Prostate gland (tissue), 2 donors: Measurements from ENCODE around the gene ARL15. TPM values are rescaled to one million over a fixed set of nuclear protein-coding genes. Genes with fewer than 3 reads are reported as not detected.

Experiments used
- DNase-seq: peaks from one replicate; pipeline ENCODE4 v3.0.0-alpha.2; 2019; ENCODE audit warnings: low spot score
- H3K27ac ChIP-seq, 2 donors: fragments of 200-600 bp; sonication (generic); 2 replicates each; pipeline ENCODE4 v1.5.1; 2017 to 2019
- H3K27me3 ChIP-seq: fragments of 200-600 bp; sonication (generic); replicated peaks from 2 replicates; pipeline ENCODE4 v1.5.1; 2019; ENCODE audit not compliant: insufficient read depth
- H3K36me3 ChIP-seq, 2 donors: fragments of 200-600 bp; sonication (generic); 1 replicate in 1 of 2; 2 replicates in 1 of 2; pipeline versions ENCODE4 v1.5.1 to v1.8.1; 2017 to 2019
- H3K4me1 ChIP-seq: fragments of 200-600 bp; sonication (generic); replicated peaks from 2 replicates; pipeline ENCODE4 v1.5.1; 2019
- H3K4me3 ChIP-seq, 2 donors: fragments of 200-600 bp; sonication (generic); 2 replicates each; pipeline ENCODE4 v1.5.1; 2017 to 2019
- H3K9me3 ChIP-seq: fragments of 200-600 bp; sonication (generic); 2 replicates; pipeline ENCODE4 v1.5.1; 2017
- POLR2A ChIP-seq: fragments of 450-650 bp; IDR thresholded peaks from one replicate; pipeline ENCODE4 v1.6.1; 2016; ENCODE audit warnings: antibody characterized with exemption, mild to moderate bottlenecking
- POLR2AphosphoS5 ChIP-seq: sonication (generic); formaldehyde crosslinking; IDR thresholded peaks from one replicate; pipeline ENCODE4 v1.6.1; 2017; ENCODE audit warnings: antibody characterized with exemption
- WGBS: methylation state at CpG from one replicate; pipeline ENCODE4 v1.1.5; 2018; 5-methylcytosine and 5-hydroxymethylcytosine counted together
- intact Hi-C: fragments of 100-400 bp; cut with DNase I; formaldehyde crosslinking; loops from one replicate; pipeline ENCODE4 v1.14.2; 2022
- total RNA-seq, 2 donors: library from RNA; depleted of rRNA; stranded (reverse); fragments of >200 nt; gene quantifications; one replicate each; pipeline ENCODE4 v1.1.0, GENCODE V29; 2016
- TF ChIP-seq, protein P1 (sequence below), 4 experiments: fragments of 200-600 bp in 2 of 4; fragments of 450-650 bp in 2 of 4; sonication (generic) in 2 of 4; IDR thresholded peaks; 1 replicate in 3 of 4; 2 replicates in 1 of 4; pipeline ENCODE4 v1.5.1; 2016 to 2019; ENCODE audit warnings: antibody characterized with exemption in 4 of 4, mild to moderate bottlenecking in 2 of 4, moderate library complexity in 2 of 4

The ARL15 gene
- total RNA-seq, 2 donors from 2014 or later = 16.1 to 38.4 TPM

DNA sequence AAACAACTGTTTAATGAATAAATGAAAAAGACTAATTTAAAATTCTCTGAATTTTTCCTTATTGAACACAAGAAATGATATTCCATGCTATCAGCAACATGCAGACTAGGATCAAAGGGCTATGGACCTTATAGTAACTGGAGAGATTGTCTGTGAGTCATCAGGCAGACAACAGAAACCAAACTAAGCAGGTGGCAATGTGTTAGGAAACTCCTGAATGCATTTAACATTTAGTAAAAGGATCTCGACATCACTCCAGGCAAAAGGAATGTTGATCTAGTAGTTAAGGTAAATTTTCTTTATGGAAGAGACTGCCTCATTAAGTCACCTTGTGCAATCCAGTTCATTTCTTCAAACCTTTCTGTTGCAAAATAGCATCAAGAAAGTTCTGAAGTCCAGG, 58.4 kb downstream of the ARL15 start:
- intact Hi-C loops = loop anchor here (2.0 to 10.0 kb wide), 3 partner anchors 167 to 633 kb away; no protein-coding TSS in a partner anchor
- TF ChIP-seq, protein P1, sequence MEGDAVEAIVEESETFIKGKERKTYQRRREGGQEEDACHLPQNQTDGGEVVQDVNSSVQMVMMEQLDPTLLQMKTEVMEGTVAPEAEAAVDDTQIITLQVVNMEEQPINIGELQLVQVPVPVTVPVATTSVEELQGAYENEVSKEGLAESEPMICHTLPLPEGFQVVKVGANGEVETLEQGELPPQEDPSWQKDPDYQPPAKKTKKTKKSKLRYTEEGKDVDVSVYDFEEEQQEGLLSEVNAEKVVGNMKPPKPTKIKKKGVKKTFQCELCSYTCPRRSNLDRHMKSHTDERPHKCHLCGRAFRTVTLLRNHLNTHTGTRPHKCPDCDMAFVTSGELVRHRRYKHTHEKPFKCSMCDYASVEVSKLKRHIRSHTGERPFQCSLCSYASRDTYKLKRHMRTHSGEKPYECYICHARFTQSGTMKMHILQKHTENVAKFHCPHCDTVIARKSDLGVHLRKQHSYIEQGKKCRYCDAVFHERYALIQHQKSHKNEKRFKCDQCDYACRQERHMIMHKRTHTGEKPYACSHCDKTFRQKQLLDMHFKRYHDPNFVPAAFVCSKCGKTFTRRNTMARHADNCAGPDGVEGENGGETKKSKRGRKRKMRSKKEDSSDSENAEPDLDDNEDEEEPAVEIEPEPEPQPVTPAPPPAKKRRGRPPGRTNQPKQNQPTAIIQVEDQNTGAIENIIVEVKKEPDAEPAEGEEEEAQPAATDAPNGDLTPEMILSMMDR (IDR thresholded peaks at IDR 0.05) = no peak
- TF ChIP-seq POLR2A = no peak
- TF ChIP-seq POLR2AphosphoS5 = no peak
- Histone ChIP-seq H3K27me3 (no peaks in the 10 kb centered on the region), H3K9me3 (no peaks in the 10 kb centered on the region), H3K4me3 (no peak overlapping the region), H3K27ac (no peak overlapping the region), H3K36me3 (no peaks in the 10 kb centered on the region), H3K4me1 (no peaks in the 10 kb centered on the region)
- DNase-seq = no peak
- WGBS = 53% methylated on average over 1 of the region's 1 CpG

DNA sequence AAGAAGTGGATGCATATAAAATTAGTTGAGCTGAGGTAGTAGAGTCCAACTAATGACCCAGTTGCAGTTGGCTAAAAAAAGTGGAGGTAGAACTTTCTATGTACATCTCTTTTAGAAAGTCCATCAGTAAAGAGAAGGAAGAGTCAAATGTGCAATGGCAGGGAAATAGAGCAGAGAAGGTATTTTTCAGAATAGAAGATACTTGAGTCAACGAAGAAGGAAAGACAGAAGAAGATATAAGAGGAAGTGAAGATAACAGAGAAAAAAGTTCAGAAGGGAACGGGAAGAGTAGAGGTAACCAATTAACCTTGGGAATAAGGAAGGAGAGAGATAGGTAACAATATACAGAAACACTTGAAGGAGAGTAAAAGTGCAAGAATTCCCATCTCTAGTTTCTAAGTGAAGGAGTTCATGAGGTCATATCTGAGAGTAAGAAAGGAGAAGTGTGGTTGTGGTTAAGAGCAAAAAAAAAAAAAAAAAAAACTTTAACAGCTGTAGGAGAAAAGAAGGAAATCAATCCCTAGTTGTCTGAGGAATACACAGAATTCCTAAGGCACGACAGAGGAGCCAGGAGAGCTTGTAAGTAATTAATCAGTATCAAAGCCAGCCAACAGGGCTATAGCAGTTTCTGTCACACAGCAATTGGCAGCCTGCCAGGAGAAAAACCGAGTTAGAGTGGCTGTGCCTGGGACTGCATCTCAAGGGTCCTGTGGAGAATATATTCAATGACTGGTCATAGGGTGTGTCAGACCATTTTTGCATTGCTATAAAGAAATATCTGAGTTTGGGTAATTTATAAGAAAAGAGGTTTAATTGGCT, 61.0 kb downstream of the ARL15 start:
- Histone ChIP-seq H3K4me1 (no peaks in the 10 kb centered on the region), H3K27me3 (no peaks in the 10 kb centered on the region), H3K4me3 (no peak overlapping the region), H3K36me3 (no peaks in the 10 kb centered on the region), H3K27ac (no peak overlapping the region), H3K9me3 (no peaks in the 10 kb centered on the region)
- DNase-seq = peak; percentile 10
- intact Hi-C loops = loop anchor here (5.0 to 10.0 kb wide), 3 partner anchors 243 to 635 kb away; no protein-coding TSS in a partner anchor
- TF ChIP-seq POLR2A (no peak), POLR2AphosphoS5 (no peak)
- TF ChIP-seq, protein P1 (IDR thresholded peaks at IDR 0.05) = no peak
- WGBS = 57% methylated on average over 4 of the region's 4 CpGs

- no peaks in the 10 kb centered on the region for H3K36me3 ChIP-seq
- WGBS = 75% methylated on average over 5 of the region's 5 CpGs
- no peak overlapping the region for H3K27ac ChIP-seq
- no peak overlapping the region for H3K4me3 ChIP-seq
- TF ChIP-seq, protein P1 (IDR thresholded peaks at IDR 0.05) = no peak
- TF ChIP-seq POLR2A = no peak
- no peak for TF ChIP-seq POLR2AphosphoS5
- no peaks in the 10 kb centered on the region for H3K27me3 ChIP-seq
- DNase-seq = no peak
- H3K4me1 ChIP-seq = no peaks in the 10 kb centered on the region
- intact Hi-C loops = loop anchor here (10.0 kb wide), 1 partner anchor 618 kb away; no protein-coding TSS in a partner anchor
- H3K9me3 ChIP-seq = no peaks in the 10 kb centered on the region
Measured at GRCh38 chr5:54247226-54247625, 63.1 kb downstream of the ARL15 start.

DNA sequence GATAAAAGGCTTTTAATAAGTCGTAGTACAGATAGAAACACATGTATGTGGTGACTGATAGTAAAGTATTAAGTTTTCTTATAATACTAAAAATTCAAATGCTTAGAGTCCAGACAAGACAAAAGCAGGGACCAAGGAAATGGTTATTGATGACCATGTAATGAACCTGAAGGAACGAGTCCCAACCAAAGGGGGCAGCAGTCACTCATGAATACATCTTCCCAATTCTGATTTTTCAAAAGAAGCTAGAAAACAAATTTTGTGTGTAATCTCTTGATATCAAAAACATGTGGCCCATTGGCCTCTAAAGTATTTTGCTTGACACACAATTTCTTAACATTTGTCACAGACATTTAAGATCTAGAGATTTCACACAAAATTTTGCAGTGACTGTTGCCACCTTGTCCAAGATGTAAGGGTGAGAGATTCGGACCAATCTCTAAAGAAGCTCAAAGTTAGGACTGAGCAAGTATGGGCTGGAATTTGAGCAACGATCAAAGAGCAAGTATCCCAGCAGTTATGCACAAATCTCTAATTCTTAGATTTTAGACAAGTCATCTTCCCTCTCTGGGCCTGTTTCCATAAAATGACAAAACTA, 66.8 kb downstream of the ARL15 start:
- Histone ChIP-seq H3K27ac (no peak overlapping the region), H3K9me3 (no peaks in the 10 kb centered on the region), H3K27me3 (no peaks in the 10 kb centered on the region), H3K4me1 (no peaks in the 10 kb centered on the region), H3K36me3 (no peaks in the 10 kb centered on the region), H3K4me3 (no peak overlapping the region)
- intact Hi-C loops = loop anchor here (5.0 to 10.0 kb wide), 2 partner anchors 179 to 621 kb away; no protein-coding TSS in a partner anchor
- no peak for DNase-seq
- 60% methylated on average over 4 of the region's 4 CpGs for WGBS
- no peak for TF ChIP-seq POLR2AphosphoS5
- TF ChIP-seq, protein P1 (IDR thresholded peaks at IDR 0.05) = peak in 3 of 4 experiments; percentile 35 to 70 (median 69)
